ENCODE measurements around the gene PA2G4.

- TF ChIP-seq CTCF (IDR thresholded peaks at IDR 0.05) (no peak), POLR2A (IDR thresholded peaks at IDR 0.05) (no peak)
Observed at GRCh38 chr12:56062996-56063395, 41.4 kb upstream of the PA2G4 start.

All from transverse colon (tissue), 3 donors.